ENCODE measurements around the gene EVX2.

Gene EVX2

GRCh38 chr2:176083796-176084261 is at the start of gene EVX2:
Gene EVX2 (minus strand): TSS chr2:176083962. CDS start chr2:176083776, 186 bp downstream.
- no peak for DNase-seq

- no peak for DNase-seq
Measured at GRCh38 chr2:176133389-176133788, 49.6 kb upstream of the EVX2 start.

GRCh38 chr2:176132205-176133171 is 48.7 kb upstream of the EVX2 start:
- no peak for DNase-seq

GRCh38 chr2:176131848-176132158 is 48.0 kb upstream of the EVX2 start:
- no peak for DNase-seq

- no peak for DNase-seq
Measured at GRCh38 chr2:176130957-176131847, 47.4 kb upstream of the EVX2 start.

GRCh38 chr2:176130147-176130956 is 46.6 kb upstream of the EVX2 start:
- peak; percentile 43 for DNase-seq

- DNase-seq: no peak
Measured at GRCh38 chr2:176129813-176130146, 46.0 kb upstream of the EVX2 start.

GRCh38 chr2:176128982-176129796 is 45.4 kb upstream of the EVX2 start, which contains the start of gene HOXD8:
Gene HOXD8 (plus strand): TSS chr2:176129705. CDS start chr2:176130367, 662 bp downstream.
- DNase-seq: peak; percentile 42

- no peak for DNase-seq
Measured at GRCh38 chr2:176128172-176128981, 44.6 kb upstream of the EVX2 start.

GRCh38 chr2:176127774-176128072 is 44.0 kb upstream of the EVX2 start:
- no peak for DNase-seq

GRCh38 chr2:176126929-176127773 is 43.4 kb upstream of the EVX2 start:
- DNase-seq: peak; percentile 78

GRCh38 chr2:176125772-176126054 is 42.0 kb upstream of the EVX2 start:
- no peak for DNase-seq

- no peak for DNase-seq
Measured at GRCh38 chr2:176124947-176125771, 41.4 kb upstream of the EVX2 start.

- no peak for DNase-seq
Measured at GRCh38 chr2:176124110-176124946, 40.6 kb upstream of the EVX2 start.

- DNase-seq: no peak
Measured at GRCh38 chr2:176123411-176124109, 39.8 kb upstream of the EVX2 start.

- no peak for DNase-seq
Measured at GRCh38 chr2:176122683-176123410, 39.1 kb upstream of the EVX2 start, which contains the start of gene HOXD9. Gene HOXD9 (plus strand): TSS chr2:176122719. CDS start chr2:176122769, 50 bp downstream.
